K562 (cell line): Measurements from ENCODE around the gene IL11. TPM values are rescaled to one million over a fixed set of nuclear protein-coding genes. Genes with fewer than 3 reads are reported as not detected.
A peak's percentile ranks its signal among the peaks of the same experiment; 100 is the strongest.

Experiments used
- ARID1B ChIP-seq: fragments of 450-650 bp; IDR thresholded peaks from 2 replicates; pipeline ENCODE4 v1.6.1; 2016; ENCODE audit warnings: antibody characterized with exemption, mild to moderate bottlenecking, inconsistent platforms
- BACH1 ChIP-seq: fragments of 200-800 bp; sonication (Bioruptor generic); IDR thresholded peaks from 2 replicates; pipeline ENCODE4 v1.6.1; 2016; ENCODE audit warnings: missing genetic modification characterization, missing compliant biosample characterization
- CCNT2 ChIP-seq: IDR thresholded peaks from 2 replicates; pipeline ENCODE4 v1.6.1; 2011; ENCODE audit warnings: borderline replicate concordance, low read depth, mild to moderate bottlenecking, moderate library complexity, mixed read lengths, low read length; ENCODE audit not compliant: insufficient read length; ENCODE audit errors: extremely low read depth
- CREM ChIP-seq: IDR thresholded peaks from 2 replicates; pipeline ENCODE4 v1.6.1; 2014; ENCODE audit warnings: antibody characterized with exemption, low read depth
- GTF2E2 ChIP-seq: fragments of 200-800 bp; sonication (Bioruptor generic); IDR thresholded peaks from 2 replicates; pipeline ENCODE4 v1.6.1; 2016; ENCODE audit warnings: missing genetic modification characterization, missing compliant biosample characterization
- MAFF ChIP-seq: IDR thresholded peaks from 2 replicates; pipeline ENCODE4 v1.6.1; 2012; ENCODE audit warnings: low read length, improper control_type of control experiment
- POLR2A ChIP-seq: fragments of 450-650 bp; conservative IDR thresholded peaks from 2 replicates; pipeline ENCODE4 v1.6.1; 2016
- RBFOX2 ChIP-seq: fragments of 200-400 bp; formaldehyde crosslinking; IDR thresholded peaks from 2 replicates; pipeline ENCODE4 v1.6.1; 2017; ENCODE audit warnings: low read depth, mild to moderate bottlenecking, low read length, moderate library complexity
- SFPQ ChIP-seq: fragments of 200-400 bp; formaldehyde crosslinking; IDR thresholded peaks from 2 replicates; pipeline ENCODE4 v1.6.1; 2017; ENCODE audit warnings: mild to moderate bottlenecking, low read depth, low read length, moderate library complexity
- SIN3A ChIP-seq, 2 experiments: fragments of 150-350 bp in 1 of 2; IDR thresholded peaks; 2 replicates each; pipeline ENCODE4 v1.6.1; 2011 to 2016; ENCODE audit warnings: borderline replicate concordance in 2 of 2, low read depth in 2 of 2, low read length in 2 of 2, mild to moderate bottlenecking in 2 of 2, moderate library complexity in 2 of 2; ENCODE audit not compliant: control insufficient read depth in 1 of 2
- SMAD4 ChIP-seq: fragments of 250-450 bp; sonication (Bioruptor Pico); conservative IDR thresholded peaks from 2 replicates; pipeline ENCODE4 v1.8.0; 2021; ENCODE audit warnings: inconsistent platforms, mild to moderate bottlenecking, moderate library complexity
- TAF1 ChIP-seq: IDR thresholded peaks from 2 replicates; pipeline ENCODE4 v1.6.1; 2011; ENCODE audit warnings: mild to moderate bottlenecking, low read length, moderate library complexity; ENCODE audit not compliant: insufficient read depth, control insufficient read depth, severe bottlenecking; ENCODE audit errors: extremely low read depth
- TOE1 ChIP-seq, 2 experiments: fragments of 450-650 bp in 1 of 2; sonication (generic) in 1 of 2; formaldehyde crosslinking in 1 of 2; IDR thresholded peaks; 2 replicates each; pipeline versions ENCODE4 v1.7.1 to v1.8.0; 2016 to 2022; ENCODE audit warnings: borderline replicate concordance in 2 of 2, mild to moderate bottlenecking in 2 of 2, antibody characterized with exemption in 1 of 2, inconsistent platforms in 1 of 2, low read depth in 1 of 2, missing genetic modification reagents in 1 of 2, moderate library complexity in 1 of 2
- ZNF143 ChIP-seq: sonication (generic); formaldehyde crosslinking; IDR thresholded peaks from 2 replicates; pipeline ENCODE4 v1.9.0; 2022; ENCODE audit warnings: mild to moderate bottlenecking, missing genetic modification reagents
- ZNF318 ChIP-seq, 2 experiments: fragments of 450-650 bp; IDR thresholded peaks; 2 replicates each; pipeline ENCODE4 v1.6.1; 2016; ENCODE audit warnings: mild to moderate bottlenecking in 2 of 2, borderline replicate concordance in 1 of 2, low read depth in 1 of 2, moderate library complexity in 1 of 2
- polyA plus RNA-seq, 8 experiments: library from polyadenylated mRNA; depleted of rRNA in 4 of 8; stranded (reverse) in 5 of 8; unstranded in 3 of 8; fragments of >200 nt; fragmentation: Nextera tagmentation in 2 of 8; fragmentation: Illumina TruSeq in 1 of 8; extraction: Ambion mirVana in 2 of 8; extraction: Trizol in 1 of 8; gene quantifications; 2 replicates each; pipeline versions ENCODE4 v1.2.1 to v1.2.3, GENCODE V29; 2011 to 2014; ENCODE audit warnings: inconsistent platforms in 1 of 8, missing spikeins in 1 of 8
- total RNA-seq, 7 experiments: library from RNA; depleted of rRNA in 6 of 7; stranded (reverse); fragments of >200 nt in 6 of 7; fragmentation: Illumina TruSeq in 2 of 7; extraction: Trizol in 2 of 7; gene quantifications; 2 replicates each; pipeline versions ENCODE4 v1.2.1 to v1.2.3, GENCODE V29; 2011 to 2021; ENCODE audit warnings: low replicate concordance in 1 of 7

Gene IL11
- total and polyA plus RNA-seq, 9 of the 15 experiments (the other 6 are each of a cell fraction or from before 2014, with no cell fraction given) = 0.04 to 0.42 (median 0.06) TPM; not detected in 6

- TF ChIP-seq ARID1B (0 out of 2 replicates have a peak, but pooled peaks have one; percentile 12), TOE1 (IDR thresholded peaks at IDR 0.05; ENCODE audit: borderline replicate concordance) (peak; percentile 14; the same call in 1 of the 2 replicates), TOE1 (CRISPR knock-in tag; IDR thresholded peaks at IDR 0.05; ENCODE audit: borderline replicate concordance, low read depth) (no peak), MAFF (no peak), POLR2A (peak; percentile 77), SFPQ (no peak), ZNF143 (0 out of 2 replicates have a peak, but pooled peaks have one; percentile 19), SIN3A (IDR thresholded peaks at IDR 0.05; ENCODE audit: borderline replicate concordance in 2 of 2, control insufficient read depth in 1 of 2, low read depth in 2 of 2, low read length in 2 of 2) (peak in 1 of 2 experiments; percentile 9; a peak in 1 of 4 replicates), ZNF318 (IDR thresholded peaks at IDR 0.05; ENCODE audit: borderline replicate concordance in 1 of 2, low read depth in 1 of 2) (no peak), GTF2E2 (tag) (0 out of 2 replicates have a peak, but pooled peaks have one; percentile 70), BACH1 (tag) (no peak), CCNT2 (peak; percentile 46), RBFOX2 (peak; percentile 85), SMAD4 (CRISPR knock-in tag) (no peak), TAF1 (no peak), CREM (no peak)
Measured at GRCh38 chr19:55339889-55340783, 30.1 kb downstream of the IL11 start (continued).
